OCI-LY1 (cell line): ENCODE data around the gene SERPINB8.

Experiments
- H2AFZ ChIP-seq: fragments of 200-600 bp; sonication (generic), shearing (Covaris generic); 2 replicates; pipeline ENCODE4 v1.6.0; 2014; ENCODE audit warnings: antibody characterized with exemption, mild to moderate bottlenecking, low read length
- H3F3A ChIP-seq: fragments of 200-600 bp; sonication (generic), shearing (Covaris generic); 2 replicates; pipeline ENCODE4 v1.6.0; 2014; ENCODE audit warnings: mild to moderate bottlenecking, antibody characterized with exemption, low read length, moderate library complexity; ENCODE audit not compliant: insufficient read depth
- H3K27ac ChIP-seq: fragments of 200-600 bp; sonication (generic); 2 replicates; pipeline ENCODE4 v1.5.1; 2014; ENCODE audit warnings: low read length, mixed run types, mild to moderate bottlenecking, low read depth; ENCODE audit not compliant: poor library complexity, severe bottlenecking
- H3K27me3 ChIP-seq: fragments of 200-600 bp; sonication (generic); 2 replicates; pipeline ENCODE4 v1.6.0; 2014; ENCODE audit warnings: antibody characterized with exemption, mild to moderate bottlenecking, low read length, moderate library complexity; ENCODE audit not compliant: insufficient read depth
- H3K36me3 ChIP-seq: fragments of 200-600 bp; sonication (generic); 2 replicates; pipeline ENCODE4 v1.6.1; 2014; ENCODE audit warnings: mild to moderate bottlenecking, antibody characterized with exemption, low read length, moderate library complexity, mixed read lengths; ENCODE audit not compliant: insufficient read depth
- H3K4me1 ChIP-seq: fragments of 200-600 bp; sonication (generic); 2 replicates; pipeline ENCODE4 v1.5.1; 2014; ENCODE audit warnings: mild to moderate bottlenecking, low read length, moderate library complexity; ENCODE audit not compliant: insufficient read depth, severe bottlenecking
- H3K4me2 ChIP-seq: fragments of 200-600 bp; sonication (generic), shearing (Covaris generic); 2 replicates; pipeline ENCODE4 v1.6.1; 2014; ENCODE audit warnings: low read length
- H3K4me3 ChIP-seq: fragments of 200-600 bp; sonication (generic); 2 replicates; pipeline ENCODE4 v1.5.1; 2014; ENCODE audit warnings: low read length, low read depth, mild to moderate bottlenecking, mixed read lengths; ENCODE audit not compliant: poor library complexity, severe bottlenecking
- H3K79me2 ChIP-seq: fragments of 200-600 bp; shearing (Covaris generic); 2 replicates; pipeline ENCODE4 v1.6.1; 2016; ENCODE audit warnings: mixed run types, low read length, mixed read lengths; ENCODE audit not compliant: insufficient read depth
- H3K9ac ChIP-seq: fragments of 200-600 bp; sonication (generic), shearing (Covaris generic); 2 replicates; pipeline ENCODE4 v1.6.1; 2014; ENCODE audit warnings: mild to moderate bottlenecking, low read length, mixed read lengths
- H3K9me2 ChIP-seq: fragments of 200-600 bp; sonication (generic), shearing (Covaris generic); 2 replicates; pipeline ENCODE4 v1.6.1; 2014; ENCODE audit warnings: low read depth, mild to moderate bottlenecking, low read length, mixed read lengths
- H3K9me3 ChIP-seq: fragments of 200-600 bp; shearing (Covaris generic); 2 replicates; pipeline ENCODE4 v1.6.1; 2014; ENCODE audit warnings: low read length, mixed read lengths
- H4K20me1 ChIP-seq: fragments of 200-600 bp; sonication (generic), shearing (Covaris generic); 2 replicates; pipeline ENCODE4 v1.6.0; 2016; ENCODE audit warnings: mild to moderate bottlenecking, low read length; ENCODE audit not compliant: insufficient read depth
- CTCF ChIP-seq: fragments of 200-600 bp; sonication (generic), shearing (Covaris generic); IDR thresholded peaks from 2 replicates; pipeline ENCODE4 v1.5.1; 2017; ENCODE audit warnings: mild to moderate bottlenecking, antibody characterized with exemption, low read length, moderate library complexity, mixed read lengths
- EZH2 ChIP-seq: fragments of 200-600 bp; sonication (generic), shearing (Covaris generic); IDR thresholded peaks from 2 replicates; pipeline ENCODE4 v1.8.0; 2017; ENCODE audit warnings: borderline replicate concordance, mixed run types, mild to moderate bottlenecking, antibody characterized with exemption, low read length, moderate library complexity, mixed read lengths

SERPINB8 gene

DNA sequence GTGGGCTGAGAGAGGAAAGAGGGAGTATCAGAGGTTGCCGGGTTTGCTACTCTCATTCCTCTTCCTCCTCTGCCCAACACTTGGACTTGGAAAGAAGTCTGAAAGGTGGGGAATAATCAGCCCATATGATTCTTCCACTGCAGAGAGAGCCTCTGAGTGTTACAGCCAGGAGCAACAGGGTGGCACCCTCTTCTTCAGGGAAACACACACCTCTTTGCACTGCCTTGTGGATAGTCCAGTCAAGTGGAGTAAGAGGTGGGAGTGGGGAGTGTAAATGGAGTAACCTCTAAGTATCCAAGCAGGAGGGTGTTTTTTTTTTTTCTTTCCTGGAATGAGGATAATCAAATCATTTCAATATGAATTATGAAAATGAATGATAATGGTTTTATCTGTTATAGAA is 9.0 kb upstream of the SERPINB8 start:
- Histone ChIP-seq H3K27ac (no peak overlapping the region), H3K36me3 (no peaks in the 10 kb centered on the region), H3K9me2 (no peaks in the 10 kb centered on the region), H3K9me3 (no peaks in the 10 kb centered on the region), H3K4me2 (no peak overlapping the region), H4K20me1 (no peaks in the 10 kb centered on the region), H3K27me3 (no peaks in the 10 kb centered on the region), H2AFZ (no peak overlapping the region), H3K4me1 (no peaks in the 10 kb centered on the region), H3K9ac (no peak overlapping the region), H3K4me3 (no peak overlapping the region), H3K79me2 (no peaks in the 10 kb centered on the region), H3F3A (no peaks in the 10 kb centered on the region)
- no peak for TF ChIP-seq EZH2
- no peak for TF ChIP-seq CTCF

DNA sequence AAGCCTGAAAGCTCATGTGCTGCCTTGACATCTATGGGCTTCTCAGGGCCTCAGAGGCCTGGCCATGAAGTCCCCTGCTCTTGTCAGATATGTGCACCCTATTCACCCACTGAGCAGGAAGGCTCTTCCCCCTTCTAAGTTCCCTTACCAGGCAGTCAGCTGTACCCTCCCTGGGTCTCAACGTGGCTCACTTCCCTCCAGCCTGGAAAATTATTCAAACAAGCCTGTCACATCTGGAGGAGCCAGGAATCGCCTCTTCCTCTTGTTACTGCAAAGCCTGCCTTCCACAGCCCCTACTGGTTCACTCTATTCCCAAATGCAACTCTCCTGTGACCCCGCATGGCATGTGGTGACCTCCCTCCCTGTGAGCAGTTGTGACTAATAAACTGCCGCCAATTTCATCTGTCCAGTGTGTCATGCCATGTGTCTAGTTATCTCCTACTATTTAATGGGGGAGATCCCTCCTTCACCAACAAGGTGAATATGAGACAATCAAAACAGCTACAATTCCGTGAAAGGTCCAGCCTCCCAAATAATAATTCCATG is 8.4 kb upstream of the SERPINB8 start:
- Histone ChIP-seq H3K36me3 (no peaks in the 10 kb centered on the region), H3K79me2 (no peaks in the 10 kb centered on the region), H4K20me1 (no peaks in the 10 kb centered on the region), H3K27ac (no peak overlapping the region), H3K9me2 (no peaks in the 10 kb centered on the region), H3K27me3 (no peaks in the 10 kb centered on the region), H3K4me3 (no peak overlapping the region), H3F3A (no peaks in the 10 kb centered on the region), H3K4me1 (no peaks in the 10 kb centered on the region), H3K9ac (no peak overlapping the region), H3K9me3 (no peaks in the 10 kb centered on the region), H3K4me2 (no peak overlapping the region), H2AFZ (no peak overlapping the region)
- no peak for TF ChIP-seq EZH2
- TF ChIP-seq CTCF = no peak

- Histone ChIP-seq H3K27ac (no peak overlapping the region), H3K9me3 (no peaks in the 10 kb centered on the region), H3K79me2 (no peaks in the 10 kb centered on the region), H3K36me3 (no peaks in the 10 kb centered on the region), H3K9ac (no peak overlapping the region), H4K20me1 (no peaks in the 10 kb centered on the region), H3K4me3 (no peak overlapping the region), H3K9me2 (no peaks in the 10 kb centered on the region), H3F3A (no peaks in the 10 kb centered on the region), H2AFZ (no peak overlapping the region), H3K4me1 (no peaks in the 10 kb centered on the region), H3K4me2 (no peak overlapping the region), H3K27me3 (no peaks in the 10 kb centered on the region)
- TF ChIP-seq EZH2 (no peak), CTCF (no peak)
Measured at GRCh38 chr18:63962137-63962536, 7.7 kb upstream of the SERPINB8 start.
